ENCODE results near the gene DST.
"Not testable (repeated sequence)": the region's sequence is repeated elsewhere in the genome, so short reads cannot be mapped to it uniquely, and the experiment has no call there.

The DST gene

GRCh38 chr6:56570413-56571359 is 72.0 kb downstream of the DST start:
- no peak for DNase-seq

GRCh38 chr6:56567501-56567900 is 75.2 kb downstream of the DST start:
- no peak for DNase-seq

GRCh38 chr6:56562730-56563129 is 80.0 kb downstream of the DST start:
- DNase-seq: not testable (repeated sequence)

- DNase-seq: no peak
These were observed 85.7 kb downstream of the DST start for GRCh38 chr6:56556751-56557540.

DNA sequence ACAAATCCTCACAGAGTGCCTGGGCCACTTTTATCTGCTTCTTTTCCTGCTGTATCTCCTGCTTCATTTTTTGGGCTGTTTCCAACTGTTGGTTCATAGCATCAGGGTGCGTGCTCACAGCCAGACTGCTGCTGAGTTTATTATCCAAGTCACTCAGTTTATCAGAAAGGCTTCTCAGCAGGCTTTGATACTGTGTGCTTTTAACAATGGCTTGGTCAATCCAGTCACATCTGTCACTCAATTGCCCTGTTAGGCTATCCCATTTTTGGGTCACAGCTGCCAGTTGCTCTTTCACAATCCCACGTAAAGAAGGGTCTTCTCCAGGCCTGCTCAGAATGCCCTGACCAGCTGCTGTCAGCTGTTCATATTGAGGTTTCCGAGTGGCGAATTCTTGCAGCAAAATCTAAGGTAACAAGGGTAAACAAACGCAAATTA is 87.2 kb downstream of the DST start:
- DNase-seq: no peak

DNA sequence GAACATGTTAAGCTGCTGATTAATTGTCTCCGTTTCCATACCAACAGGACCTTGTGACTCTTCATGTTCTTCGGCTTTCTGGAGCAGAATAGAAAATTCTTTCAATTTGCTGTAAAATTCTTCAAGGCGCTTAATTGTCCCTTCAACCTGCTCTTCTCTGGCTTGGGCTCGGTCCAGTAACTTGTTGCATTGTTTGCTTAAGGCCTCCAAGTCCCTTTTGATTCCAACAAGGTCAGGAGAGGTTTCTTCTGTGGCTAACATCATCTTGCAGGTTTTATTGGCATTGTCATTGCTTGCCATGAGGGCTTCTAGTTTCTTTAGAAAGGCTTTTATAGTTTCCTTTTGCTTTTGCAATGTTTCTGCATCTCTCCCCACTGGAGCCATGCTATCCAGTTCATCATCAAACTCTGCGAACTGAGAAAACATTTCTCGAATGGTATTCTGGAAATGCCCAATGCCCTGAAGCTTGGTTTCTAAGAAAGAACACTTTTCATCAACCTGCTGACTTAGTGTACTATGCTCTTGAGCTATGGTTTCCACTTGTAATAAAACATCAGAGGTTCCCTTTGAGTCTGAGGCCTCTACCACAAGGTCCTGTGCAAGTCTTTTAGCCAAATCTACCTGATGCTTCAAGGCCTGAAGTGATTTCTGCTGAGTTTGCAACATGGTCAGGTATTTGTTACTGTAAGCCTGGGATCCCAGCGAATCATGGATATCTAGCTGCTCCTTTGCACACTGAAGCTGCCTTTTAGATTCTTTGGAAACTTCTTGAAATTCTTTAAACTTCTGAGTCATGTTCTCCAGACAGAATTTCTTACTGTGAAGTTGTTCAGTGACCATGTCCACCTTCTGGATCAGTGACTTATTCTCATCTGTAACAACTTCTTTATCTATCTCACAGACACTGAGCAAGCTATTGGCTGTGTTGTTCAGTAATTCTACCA is 90.2 kb downstream of the DST start:
- no peak for DNase-seq

DNA sequence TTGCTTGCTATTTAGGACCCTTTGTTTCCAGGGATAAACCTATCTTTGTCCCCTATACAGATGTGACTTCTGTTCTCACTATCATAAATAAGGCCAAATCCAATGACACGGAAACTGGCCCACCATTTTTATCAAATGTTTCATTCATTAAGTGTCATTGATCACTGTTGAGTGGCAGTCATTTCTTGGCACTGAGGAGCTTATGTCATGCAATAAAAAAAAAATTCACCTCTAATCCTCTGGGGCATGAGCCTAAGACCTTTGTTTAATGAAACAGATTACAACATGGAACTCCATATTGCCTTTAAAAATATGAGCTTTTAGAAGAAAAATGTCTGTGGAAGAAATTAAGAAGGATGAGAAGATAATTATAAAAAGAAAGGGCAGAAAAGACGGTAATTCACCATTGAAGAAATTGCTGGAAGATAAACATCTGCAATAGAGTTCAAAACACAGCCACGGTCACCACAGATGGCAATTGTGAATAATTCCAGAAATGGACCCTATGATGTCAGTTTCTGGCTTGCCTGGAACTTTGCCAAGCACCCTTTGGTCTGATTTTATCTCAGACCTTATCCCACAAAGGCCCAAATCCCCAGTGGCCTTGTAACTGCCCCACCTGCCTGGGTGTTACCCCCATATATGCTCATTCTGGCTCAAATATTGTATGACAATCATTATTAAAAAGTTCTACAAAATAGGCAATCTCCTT is 91.1 kb downstream of the DST start:
- no peak for DNase-seq

GRCh38 chr6:56550301-56550700 is 92.4 kb downstream of the DST start:
- no peak for DNase-seq

DNA sequence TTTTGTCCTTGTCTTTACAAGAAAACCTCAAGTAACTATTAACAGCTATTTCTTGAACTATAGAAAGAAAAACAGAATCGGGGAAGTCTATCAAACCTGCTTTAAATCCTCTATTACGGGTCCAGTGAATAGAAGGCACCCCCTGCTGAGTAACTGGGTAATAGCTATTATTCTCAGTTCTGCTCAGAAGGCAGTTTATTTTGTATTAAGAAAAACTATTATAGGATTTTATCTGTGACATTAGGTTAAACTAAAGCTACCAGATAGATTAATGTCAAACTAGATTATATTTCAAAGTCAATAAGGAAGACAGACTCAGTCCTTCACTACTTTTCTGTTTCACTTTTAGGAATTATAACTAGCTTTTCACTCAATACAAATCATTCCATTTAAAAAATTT is 93.7 kb downstream of the DST start:
- no peak for DNase-seq

DNA sequence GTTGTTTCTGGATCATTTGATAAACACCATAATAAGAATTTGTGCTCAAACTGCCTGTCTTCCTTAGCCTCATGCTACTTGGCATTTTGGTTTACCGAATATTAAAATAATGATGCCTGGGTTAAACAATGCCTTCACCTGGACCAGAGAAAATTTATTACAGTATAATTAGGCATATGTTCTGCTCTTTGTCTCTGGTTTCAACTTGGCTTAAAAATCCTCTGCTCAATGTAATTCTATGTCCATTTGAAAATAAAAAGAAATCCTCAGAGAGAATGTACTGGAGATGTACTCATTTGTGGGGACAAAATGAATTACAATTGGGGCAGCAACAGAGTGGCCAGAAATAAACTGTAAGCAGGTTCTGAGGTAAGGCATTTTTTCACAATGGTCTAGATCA is 95.0 kb downstream of the DST start:
- no peak for DNase-seq

DNA sequence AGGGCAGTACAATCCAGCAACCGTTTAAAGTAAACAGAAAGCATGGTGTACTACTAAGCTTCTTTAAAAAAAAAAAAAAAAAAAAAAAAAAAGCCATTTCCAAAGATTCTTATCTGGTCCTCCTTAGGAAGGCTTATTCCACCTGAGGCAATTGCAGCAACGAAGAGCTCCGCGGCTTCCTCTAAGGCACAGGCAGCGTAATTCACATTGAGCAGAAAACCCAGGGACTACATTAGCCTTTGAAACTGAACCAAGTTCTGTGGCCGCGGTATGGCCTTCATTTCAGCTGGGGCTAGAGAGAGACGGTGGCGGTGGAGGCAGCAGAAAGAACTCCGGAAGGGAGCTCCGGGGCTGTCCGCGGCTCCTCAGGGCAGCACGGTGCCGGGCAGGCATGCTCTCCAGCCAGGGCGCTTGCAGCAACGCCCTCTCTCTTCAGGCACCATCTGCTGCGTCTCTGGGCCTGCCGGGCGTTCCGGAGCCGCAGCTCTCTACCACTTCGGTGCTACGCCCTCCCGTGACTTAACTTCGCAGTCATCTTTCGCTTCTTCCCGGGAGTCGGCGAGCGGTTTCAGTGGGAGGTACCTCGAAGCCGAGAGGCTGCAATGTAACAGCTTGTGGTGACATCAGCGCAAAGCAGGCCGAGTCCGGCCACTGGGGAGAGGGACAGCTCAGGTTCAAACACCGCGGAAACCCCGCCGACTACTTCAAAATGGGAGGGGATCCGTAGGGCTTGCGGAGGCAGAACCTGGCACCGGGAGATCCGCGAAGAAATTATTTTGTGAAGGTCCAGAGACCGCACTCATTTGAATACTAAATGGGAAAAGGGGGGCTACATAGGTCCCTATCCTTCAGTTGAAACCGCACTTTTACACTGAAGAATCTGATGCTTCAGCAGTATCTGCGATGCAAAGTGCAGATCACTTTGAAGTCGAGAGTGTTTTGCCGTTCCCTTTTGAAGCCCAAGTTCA is 100.0 kb downstream of the DST start:
- peak; percentile 80 for DNase-seq

DNA sequence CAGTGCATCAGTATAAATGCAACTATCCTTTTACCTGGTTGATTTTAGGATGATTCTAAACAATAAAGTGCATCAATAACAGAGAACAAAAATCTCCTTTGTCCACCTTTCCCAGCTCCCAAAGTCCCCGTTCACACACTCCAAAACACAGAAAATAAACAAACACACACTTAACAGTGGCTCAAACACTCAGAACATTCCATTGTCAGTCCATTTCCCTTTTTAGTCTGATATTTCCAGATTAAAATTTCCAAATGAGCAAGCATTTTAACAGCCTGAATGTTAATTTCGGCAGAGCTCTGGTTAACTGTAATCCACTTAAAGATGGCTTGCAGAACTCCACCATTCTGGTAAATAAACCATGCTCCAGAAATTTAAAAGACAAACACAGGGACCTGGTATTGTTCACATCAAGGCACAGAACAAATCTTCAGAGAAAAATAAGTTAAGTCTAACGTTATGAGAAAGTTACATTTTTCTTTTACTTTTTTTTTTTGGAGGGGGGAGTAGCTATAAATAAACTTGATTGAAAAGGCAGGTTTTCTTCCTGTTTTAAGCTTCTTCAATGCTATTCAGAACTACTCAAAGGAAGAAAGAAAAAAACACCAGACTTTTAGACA is 100.8 kb downstream of the DST start:
- DNase-seq: no peak

DNA sequence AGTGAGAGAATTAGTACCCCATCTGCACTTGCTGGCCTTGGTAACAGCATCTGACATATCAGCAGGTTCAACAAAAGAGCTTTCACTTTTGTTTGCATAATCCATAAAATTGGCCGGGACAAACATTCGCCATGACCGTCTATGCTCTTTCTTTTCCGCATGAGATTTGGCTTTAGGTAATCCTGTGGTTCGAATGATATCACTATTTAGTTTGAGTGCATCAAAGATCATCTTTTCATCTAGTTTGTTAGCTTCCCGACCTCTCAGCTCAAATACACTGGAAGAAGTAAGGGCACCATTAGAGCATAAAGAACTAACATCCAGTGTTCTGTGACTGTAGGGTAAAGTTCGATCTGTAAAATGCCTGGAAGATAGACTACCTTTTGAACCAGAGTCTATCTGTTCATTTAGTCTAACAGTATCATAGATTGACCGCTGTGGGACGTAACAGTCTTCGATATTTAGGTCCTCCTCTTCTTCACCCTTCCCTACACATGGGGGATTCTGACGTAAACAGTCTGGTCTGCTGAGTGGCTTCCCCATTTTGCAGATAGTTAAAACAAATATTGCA is 101.6 kb downstream of the DST start:
- no peak for DNase-seq

DNA sequence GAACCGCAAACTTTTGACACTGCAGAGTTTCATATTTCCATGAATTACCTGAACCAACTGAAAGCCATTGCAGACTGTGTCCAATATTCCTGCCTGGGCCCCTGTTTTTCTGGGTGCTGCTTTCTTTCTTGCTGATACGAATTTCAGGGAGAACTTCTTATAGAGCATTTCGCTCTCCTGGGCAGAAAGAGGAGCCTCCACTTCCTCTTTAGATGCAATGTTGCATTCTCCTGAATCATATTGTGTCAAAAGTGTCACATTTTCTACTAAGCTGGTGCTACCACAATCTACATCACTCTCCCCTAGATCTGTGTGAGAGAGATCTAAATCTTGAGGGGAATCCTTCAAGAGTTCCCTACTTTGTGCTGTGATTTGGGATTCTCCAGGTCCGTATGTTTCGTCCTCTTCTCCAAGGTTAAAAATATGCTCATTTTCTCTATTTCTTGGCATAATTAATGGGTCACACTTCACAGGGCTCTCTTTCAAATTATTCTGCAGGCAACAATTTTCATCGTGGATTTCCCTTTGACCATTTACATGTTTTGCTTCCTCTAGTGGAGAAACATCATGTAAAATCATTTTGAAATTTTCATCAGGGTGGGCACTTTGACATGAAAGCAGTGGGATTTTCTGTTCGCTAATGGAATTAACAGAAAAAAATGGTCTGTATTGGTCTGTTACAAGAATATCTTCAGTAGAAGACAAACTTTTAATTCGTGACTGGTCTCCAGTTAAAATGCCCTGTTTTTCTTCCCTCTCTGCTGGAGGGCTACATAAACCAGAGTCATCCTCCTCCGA is 102.3 kb downstream of the DST start:
- no peak for DNase-seq

GRCh38 chr6:56539527-56540105 is 103.1 kb downstream of the DST start:
- no peak for DNase-seq

GRCh38 chr6:56538851-56539250 is 103.8 kb downstream of the DST start:
- no peak for DNase-seq

DNA sequence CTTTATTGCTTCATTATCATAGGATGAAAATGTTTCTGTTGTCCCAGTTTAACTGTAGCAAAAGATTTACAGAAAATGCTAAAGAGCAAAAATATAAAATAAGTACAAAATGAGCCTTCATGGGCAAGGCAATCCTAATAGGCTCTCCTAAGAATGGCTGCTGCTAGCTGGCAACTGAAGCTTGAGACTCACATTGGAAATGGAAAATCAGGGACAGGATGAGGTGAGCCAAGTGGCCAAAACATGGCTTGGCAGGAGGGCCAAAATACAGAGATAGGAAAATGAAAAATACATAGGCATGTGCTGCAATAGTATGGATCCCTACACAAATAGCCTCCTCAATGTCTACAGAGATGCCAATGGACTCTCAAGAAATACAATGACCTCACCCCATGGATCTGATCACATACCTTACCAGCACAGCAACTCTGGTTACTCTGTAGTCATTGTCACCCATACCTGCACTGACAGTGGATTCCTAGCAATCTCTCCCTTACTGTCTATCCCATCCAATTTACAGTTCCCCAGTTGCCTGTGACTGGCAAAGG is 105.4 kb downstream of the DST start:
- no peak for DNase-seq

DNA sequence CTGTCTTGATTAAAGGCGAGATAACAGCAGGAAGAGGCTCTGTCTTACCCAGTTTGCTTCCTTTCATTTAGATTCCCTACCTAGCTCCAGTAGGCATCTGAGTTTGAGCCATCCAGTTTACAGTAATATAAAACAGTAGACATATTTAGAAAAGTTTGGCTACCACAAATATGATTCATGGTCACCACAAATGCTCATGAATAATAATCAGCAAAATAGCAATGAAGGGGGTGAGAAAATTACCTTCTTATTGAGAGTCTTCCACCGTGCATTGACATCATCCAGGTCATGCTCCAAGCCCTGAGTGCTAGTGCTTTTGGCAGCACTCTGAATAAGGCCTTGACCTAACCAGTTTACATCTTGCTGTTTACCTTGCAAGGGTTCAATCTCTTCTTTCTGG is 106.2 kb downstream of the DST start:
- DNase-seq: no peak

GRCh38 chr6:56535626-56536025 is 107.1 kb downstream of the DST start:
- DNase-seq: no peak

Data from activated CD4-positive, alpha-beta T cell treated with anti-CD3 and anti-CD28 coated beads for 48 hours (primary cell).